ENCODE measurements around the gene MCRIP2. TPM values are rescaled to one million over a fixed set of nuclear protein-coding genes. Genes with fewer than 3 reads are reported as not detected.

The MCRIP2 gene
- total and polyA plus RNA-seq, 5 experiments from 2014 or later, result 28.1 to 36.6 (median 32.2) TPM

- Mint-ChIP-seq H3K4me3 (peak overlapping the region in 2 of 10 donors; percentile 9 to 58), H3K9me3 (no peaks in the 10 kb centered on the region), H3K36me3 (peaks cover 0 to 19% (median 0%) of the 10 kb centered on the region in 3 donors), H3K27me3 (peaks cover 0 to 2% (median 0%) of the 10 kb centered on the region in 5 donors), H3K27ac (no peak overlapping the region), H3K4me1 (peaks cover 1 to 27% (median 16%) of the 10 kb centered on the region in 4 donors)
- ATAC-seq (no peak), DNase-seq (no peak)
- POLR2A ChIA-PET, result interaction anchor here (0.6 to 7.9 kb wide), 3 partner anchors 9 to 650 kb away, joined by 3 to 95 read pairs (median 4); partner anchors contain the start of genes JMJD8, STUB1 and WDR24
Measured at GRCh38 chr16:671353-672131, 29.9 kb downstream of the MCRIP2 start.

GRCh38 chr16:672371-672770 is 30.7 kb downstream of the MCRIP2 start:
- POLR2A ChIA-PET, result interaction anchor here (1.3 kb wide), 1 partner anchor 23 kb away, joined by 8 read pairs; no protein-coding TSS in a partner anchor

GRCh38 chr16:672851-673250 is 31.2 kb downstream of the MCRIP2 start:
- ATAC-seq (no peak), DNase-seq (no peak)
- Mint-ChIP-seq H3K4me3 (no peak overlapping the region), H3K4me1 (peaks cover 1 to 24% (median 12%) of the 10 kb centered on the region in 4 donors), H3K27me3 (peaks cover 0 to 2% (median 0%) of the 10 kb centered on the region in 5 donors), H3K9me3 (no peaks in the 10 kb centered on the region), H3K36me3 (peaks cover 0 to 19% (median 0%) of the 10 kb centered on the region in 3 donors), H3K27ac (no peak overlapping the region)
- POLR2A ChIA-PET, result interaction anchor here (0.8 to 1.3 kb wide), 3 partner anchors 17 to 48 kb away, joined by 3 to 8 read pairs (median 4); partner anchors contain the start of gene ANTKMT

More at GRCh38 chr16:672371-672770, 30.7 kb downstream of the MCRIP2 start:
- Mint-ChIP-seq H3K36me3 (peaks cover 0 to 19% (median 0%) of the 10 kb centered on the region in 3 donors), H3K9me3 (no peaks in the 10 kb centered on the region), H3K27me3 (peaks cover 0 to 2% (median 0%) of the 10 kb centered on the region in 5 donors), H3K4me1 (peaks cover 1 to 28% (median 16%) of the 10 kb centered on the region in 4 donors), H3K4me3 (no peak overlapping the region), H3K27ac (no peak overlapping the region)
- ATAC-seq, result no peak
- no peak for DNase-seq

GRCh38 chr16:673399-673991 is 31.9 kb downstream of the MCRIP2 start:
- Mint-ChIP-seq H3K27ac (no peak overlapping the region), H3K9me3 (no peaks in the 10 kb centered on the region), H3K36me3 (peaks cover 0 to 19% (median 0%) of the 10 kb centered on the region in 3 donors), H3K4me1 (peaks cover 1 to 24% (median 11%) of the 10 kb centered on the region in 4 donors), H3K27me3 (peaks cover 0 to 2% (median 0%) of the 10 kb centered on the region in 5 donors), H3K4me3 (no peak overlapping the region)
- ATAC-seq (no peak), DNase-seq (no peak)
- POLR2A ChIA-PET, result interaction anchor here (0.6 to 1.5 kb wide), 5 partner anchors 11 to 481 kb away, joined by 3 to 8 read pairs (median 4); partner anchors contain the start of genes ANTKMT and JMJD8

- Mint-ChIP-seq H3K27me3 (peaks cover 0 to 2% (median 0%) of the 10 kb centered on the region in 5 donors), H3K36me3 (peaks cover 0 to 19% (median 0%) of the 10 kb centered on the region in 3 donors), H3K27ac (no peak overlapping the region), H3K9me3 (no peaks in the 10 kb centered on the region), H3K4me1 (peaks cover 3 to 23% (median 9%) of the 10 kb centered on the region in 4 donors), H3K4me3 (peak overlapping the region in 1 of 10 donors; percentile 66)
- POLR2A ChIA-PET, result interaction anchor here (1.5 to 2.7 kb wide), 3 partner anchors 10 to 26 kb away, joined by 3 to 14 read pairs (median 4); partner anchors contain the start of genes JMJD8 and WDR24
- DNase-seq (no peak), ATAC-seq (no peak)
Measured at GRCh38 chr16:674214-674881, 32.7 kb downstream of the MCRIP2 start.

- Mint-ChIP-seq H3K9me3 (no peaks in the 10 kb centered on the region), H3K4me3 (peak within 1 kb of the TSS in 8 of 10 donors; percentile 42 to 66 (median 49)), H3K36me3 (peaks cover 0 to 16% (median 0%) of the 10 kb centered on the region in 3 donors), H3K27ac (no peak within 1 kb of the TSS), H3K27me3 (peaks cover 0 to 2% (median 0%) of the 10 kb centered on the region in 5 donors), H3K4me1 (peaks cover 4 to 22% (median 10%) of the 10 kb centered on the region in 4 donors)
- no peak for DNase-seq
- POLR2A ChIA-PET, result interaction anchor here (0.8 to 2.7 kb wide), 8 partner anchors 9 to 87 kb away, joined by 3 to 14 read pairs (median 3); partner anchors contain the start of genes JMJD8 and WDR24
- no peak for ATAC-seq
Measured at GRCh38 chr16:674968-675883, 33.6 kb downstream of the MCRIP2 start, which contains the start of gene RHBDL1. TSS of gene RHBDL1 (plus strand) at chr16:675671. CDS start at chr16:675791, 120 bp downstream.

- ATAC-seq (no peak), DNase-seq (no peak)
- Mint-ChIP-seq H3K4me3 (peak overlapping the region in 2 of 10 donors; percentile 50 to 55), H3K27ac (no peak overlapping the region), H3K36me3 (peaks cover 0 to 16% (median 0%) of the 10 kb centered on the region in 3 donors), H3K9me3 (no peaks in the 10 kb centered on the region), H3K4me1 (peaks cover 4 to 24% (median 12%) of the 10 kb centered on the region in 4 donors), H3K27me3 (peaks cover 0 to 2% (median 0%) of the 10 kb centered on the region in 5 donors)
- POLR2A ChIA-PET, result interaction anchor here (0.8 to 2.7 kb wide), 8 partner anchors 10 to 441 kb away, joined by 3 to 14 read pairs (median 3); partner anchors contain the start of genes FAM234A and WDR24
Measured at GRCh38 chr16:675884-676564, 34.4 kb downstream of the MCRIP2 start.

GRCh38 chr16:676565-676902 is 34.9 kb downstream of the MCRIP2 start:
- Mint-ChIP-seq H3K9me3 (no peaks in the 10 kb centered on the region), H3K36me3 (peaks cover 0 to 20% (median 0%) of the 10 kb centered on the region in 3 donors), H3K27ac (peak overlapping the region in 1 of 10 donors; percentile 8), H3K4me3 (peak overlapping the region in 4 of 10 donors; percentile 11 to 50 (median 38)), H3K27me3 (peaks cover 0 to 2% (median 0%) of the 10 kb centered on the region in 5 donors), H3K4me1 (peaks cover 4 to 29% (median 17%) of the 10 kb centered on the region in 4 donors)
- POLR2A ChIA-PET, result interaction anchor here (1.1 to 8.3 kb wide), 4 partner anchors 9 to 442 kb away, joined by 3 to 95 read pairs (median 8); partner anchors contain the start of genes FAM234A, RHOT2 and WDR24
- no peak for DNase-seq
- no peak for ATAC-seq

- peak in 2 of 10 donors; percentile 19 to 25 for DNase-seq
- peaks cover 0 to 18% (median 0%) of the 10 kb centered on the region in 3 donors for H3K36me3 Mint-ChIP-seq
- peak overlapping the region in 3 of 10 donors; percentile 11 to 43 (median 33) for H3K4me3 Mint-ChIP-seq
Measured at GRCh38 chr16:676913-677312, 35.3 kb downstream of the MCRIP2 start.

More at GRCh38 chr16:676913-677312, 35.3 kb downstream of the MCRIP2 start:
- H3K27ac Mint-ChIP-seq, result peak overlapping the region in 1 of 10 donors; percentile 8
- POLR2A ChIA-PET, result interaction anchor here (1.1 to 8.3 kb wide), 4 partner anchors 9 to 442 kb away, joined by 3 to 95 read pairs (median 8); partner anchors contain the start of genes FAM234A, RHOT2 and WDR24
- H3K4me1 Mint-ChIP-seq, result peaks cover 4 to 33% (median 21%) of the 10 kb centered on the region in 4 donors
- peaks cover 0 to 2% (median 0%) of the 10 kb centered on the region in 5 donors for H3K27me3 Mint-ChIP-seq
- ATAC-seq, result no peak
- no peaks in the 10 kb centered on the region for H3K9me3 Mint-ChIP-seq
